Panc1 (cell line): ENCODE data around the gene DCAF11.

ENCODE experiments used
- CTCF ChIP-seq: fragments of 450-650 bp; IDR thresholded peaks from 2 replicates; pipeline ENCODE4 v1.5.1; 2017; ENCODE audit warnings: mild to moderate bottlenecking
- POLR2AphosphoS5 ChIP-seq: IDR thresholded peaks from 2 replicates; pipeline ENCODE4 v1.6.1; 2012; ENCODE audit warnings: mild to moderate bottlenecking, low read depth, low read length, moderate library complexity
- REST ChIP-seq, 2 experiments: IDR thresholded peaks; 2 replicates each; pipeline ENCODE4 v1.6.1; 2011 to 2012; ENCODE audit warnings: low read depth in 2 of 2, control low read depth in 1 of 2, low read length in 1 of 2, mild to moderate bottlenecking in 1 of 2, moderate library complexity in 1 of 2; ENCODE audit not compliant: insufficient read depth in 1 of 2
- SIN3A ChIP-seq: IDR thresholded peaks from 2 replicates; pipeline ENCODE4 v1.6.1; 2012; ENCODE audit warnings: low read depth, mild to moderate bottlenecking, low read length, moderate library complexity, borderline replicate concordance; ENCODE audit not compliant: insufficient read depth

DNA sequence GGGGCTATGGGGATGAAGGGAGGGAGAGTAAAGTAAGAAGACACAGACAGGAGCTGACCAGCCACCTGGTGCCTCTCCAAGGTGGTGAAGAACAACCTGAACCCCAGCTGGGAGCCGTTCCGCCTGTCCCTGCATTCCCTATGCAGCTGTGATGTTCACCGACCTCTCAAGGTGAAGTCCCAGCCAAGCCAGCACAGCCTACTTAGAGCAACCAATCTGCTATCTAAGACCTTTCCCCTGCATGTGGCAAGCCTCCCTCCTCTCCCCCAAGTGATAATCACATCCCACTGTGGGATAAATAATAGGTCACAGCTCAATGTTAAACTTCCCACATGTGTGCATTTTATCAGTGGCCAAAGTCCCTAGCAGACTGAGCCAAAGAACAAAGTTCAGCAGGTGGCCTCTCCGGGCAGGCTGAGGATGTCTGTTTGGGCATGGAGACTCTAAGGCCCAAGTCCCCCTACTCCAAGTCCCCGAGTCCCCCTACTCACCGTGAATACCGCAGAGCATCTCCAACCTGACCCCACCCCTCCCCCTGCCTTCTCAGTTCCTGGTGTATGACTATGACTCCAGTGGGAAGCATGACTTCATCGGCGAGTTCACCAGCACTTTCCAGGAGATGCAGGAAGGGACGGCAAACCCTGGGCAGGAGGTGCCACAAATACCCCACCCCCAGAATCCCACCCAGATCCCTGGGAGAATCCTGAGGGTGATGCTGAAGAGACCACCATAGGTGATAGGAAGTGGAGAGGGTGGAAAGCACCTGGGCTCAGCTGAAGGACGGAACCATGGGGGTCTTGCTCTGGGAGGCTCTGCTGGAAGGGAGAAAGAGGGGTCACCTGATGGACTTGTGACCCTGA, 39.7 kb upstream of the DCAF11 start:
- no peak for TF ChIP-seq CTCF
- no peak for TF ChIP-seq SIN3A
- no peak for TF ChIP-seq REST (IDR thresholded peaks at IDR 0.05; ENCODE audit: insufficient read depth in 1 of 2, low read depth in 2 of 2, low read length in 1 of 2)
- no peak for TF ChIP-seq POLR2AphosphoS5
